NCI-H2227 (cell line): ENCODE data around the gene OR51G1.
"Not testable (repeated sequence)": the region's sequence is repeated elsewhere in the genome, so short reads cannot be mapped to it uniquely, and the experiment has no call there.

Source experiments
- DNase-seq: peaks from one replicate; lab custom pipeline; 2025; ENCODE audit not compliant: unreplicated experiment; lab: John Stamatoyannopoulos, UW

OR51G1 gene, protein sequence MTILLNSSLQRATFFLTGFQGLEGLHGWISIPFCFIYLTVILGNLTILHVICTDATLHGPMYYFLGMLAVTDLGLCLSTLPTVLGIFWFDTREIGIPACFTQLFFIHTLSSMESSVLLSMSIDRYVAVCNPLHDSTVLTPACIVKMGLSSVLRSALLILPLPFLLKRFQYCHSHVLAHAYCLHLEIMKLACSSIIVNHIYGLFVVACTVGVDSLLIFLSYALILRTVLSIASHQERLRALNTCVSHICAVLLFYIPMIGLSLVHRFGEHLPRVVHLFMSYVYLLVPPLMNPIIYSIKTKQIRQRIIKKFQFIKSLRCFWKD

DNA sequence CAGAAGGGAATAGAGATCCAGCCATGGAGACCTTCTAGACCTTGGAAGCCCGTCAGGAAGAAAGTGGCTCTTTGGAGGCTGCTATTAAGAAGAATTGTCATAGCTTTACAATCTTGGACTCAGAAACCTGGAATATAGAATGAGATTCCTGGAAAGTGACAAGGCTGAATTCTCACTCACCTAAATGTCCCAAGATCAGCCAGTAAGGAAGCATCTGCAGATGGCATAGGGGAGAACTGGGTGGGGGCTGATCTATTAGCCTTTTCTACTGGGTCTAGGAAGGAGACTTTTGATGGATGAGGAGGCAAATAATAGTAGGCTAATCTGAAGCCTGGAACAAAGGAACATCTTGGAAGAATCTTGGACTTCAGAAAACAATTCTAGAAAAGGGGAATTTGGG is at the start of gene OR51G1:
Gene OR51G1, minus strand, starts transcription at position 101 of the 400 bp plus-strand sequence. Its CDS starts 0 bp downstream, at position 101.
- no peak for DNase-seq

DNA sequence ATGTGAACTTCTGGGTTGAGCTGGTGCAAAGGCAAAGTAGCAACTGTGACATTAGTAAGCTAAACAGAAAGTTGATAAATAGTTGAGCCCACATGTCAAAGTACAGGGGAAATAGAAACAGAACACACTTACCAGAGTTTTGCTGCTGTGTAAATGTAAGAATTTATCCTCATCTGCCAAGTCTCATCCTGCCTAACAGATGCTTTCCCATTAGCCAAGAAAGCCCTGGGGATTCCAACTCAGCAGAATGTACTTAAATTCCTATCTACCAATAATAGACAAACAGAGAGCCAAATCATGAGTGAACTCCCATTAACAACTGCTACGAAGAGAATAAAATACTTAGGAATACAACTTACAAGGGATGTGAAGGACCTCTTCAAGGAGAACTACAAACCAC is 38.7 kb upstream of the OR51G1 start:
- no peak for DNase-seq

DNA sequence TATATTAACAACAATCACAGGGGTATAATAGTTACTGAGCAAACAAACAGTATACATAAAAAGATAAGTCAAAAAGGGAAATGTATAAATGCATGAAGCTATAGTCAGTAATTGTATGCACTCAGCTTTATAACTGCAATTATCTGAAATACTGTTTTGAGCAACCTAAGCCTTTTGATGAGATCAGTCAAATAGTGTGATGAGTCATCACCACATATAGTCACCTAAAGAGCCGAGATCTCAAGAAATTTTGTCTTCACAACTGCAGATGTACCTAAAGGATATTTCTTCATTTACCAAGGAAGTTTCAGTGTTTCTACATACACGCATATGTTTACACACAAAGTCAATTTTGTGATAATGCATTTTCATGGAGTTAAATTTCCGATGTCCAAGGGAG is 36.7 kb upstream of the OR51G1 start:
- no peak for DNase-seq

DNA sequence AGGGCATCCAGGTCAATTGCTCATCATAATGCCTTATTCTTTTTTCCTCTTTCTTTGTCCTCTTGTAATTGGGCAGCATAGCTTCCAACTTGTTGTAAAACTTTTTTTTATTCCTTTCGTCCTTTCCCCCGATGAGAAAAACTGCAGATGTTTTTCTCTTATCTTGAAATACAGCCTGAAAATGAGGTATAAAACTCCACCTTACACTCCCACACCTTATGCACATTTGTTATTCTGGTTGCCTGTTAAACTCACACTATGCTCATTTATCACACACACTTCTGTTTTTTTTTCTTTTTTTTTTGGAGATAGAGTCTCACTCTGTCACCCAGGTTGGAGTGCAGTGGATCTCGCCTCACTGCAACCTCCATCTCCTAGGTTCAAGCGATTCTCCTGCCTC is 33.3 kb upstream of the OR51G1 start:
- no peak for DNase-seq

DNA sequence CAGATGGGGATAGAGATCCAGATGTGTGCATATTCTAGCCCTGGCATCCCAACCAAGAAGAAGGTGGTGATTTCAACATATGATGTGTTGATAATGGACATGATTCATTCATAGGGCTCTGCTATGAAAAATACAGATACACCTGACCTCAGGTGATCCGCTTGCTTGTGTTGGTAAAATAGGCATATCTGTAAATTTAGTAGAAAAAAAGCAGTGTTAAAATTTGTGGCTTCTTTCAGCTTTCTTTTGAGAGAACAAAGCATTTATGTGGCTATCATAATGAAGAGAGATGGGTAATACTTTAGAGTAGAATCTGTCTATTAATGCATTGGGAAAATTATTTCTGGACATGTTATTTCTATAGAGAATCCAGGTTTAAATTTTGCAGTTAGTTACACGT is 31.5 kb upstream of the OR51G1 start, which contains the start of gene OR51A2:
Gene OR51A2, minus strand, starts transcription at position 101 of the 400 bp plus-strand sequence. Its CDS starts 0 bp downstream, at position 101.
- DNase-seq, result not testable (repeated sequence)

DNA sequence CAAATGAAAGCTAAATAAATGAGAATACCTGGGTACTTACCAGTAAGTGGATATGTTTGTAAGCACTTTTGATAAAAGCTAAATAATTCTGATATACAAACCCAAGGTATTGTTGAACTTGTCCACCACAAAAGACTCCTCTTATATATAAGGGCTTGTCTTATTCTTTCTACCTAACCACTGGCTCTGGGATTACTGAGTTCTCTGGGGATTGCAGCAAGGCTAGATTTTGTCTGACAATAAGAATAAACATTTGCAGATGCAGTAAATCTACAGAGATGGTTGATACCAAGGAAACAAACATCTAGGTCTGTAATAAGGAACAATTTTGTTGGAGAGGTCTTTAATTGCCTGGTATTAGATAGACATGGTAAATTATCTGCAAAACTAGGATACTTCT is 23.4 kb upstream of the OR51G1 start, which contains the start of gene OR51A4:
Gene OR51A4, minus strand, starts transcription at position 101 of the 400 bp plus-strand sequence. CDS start 505 bp downstream, outside the sequence.
- DNase-seq, result no peak

DNA sequence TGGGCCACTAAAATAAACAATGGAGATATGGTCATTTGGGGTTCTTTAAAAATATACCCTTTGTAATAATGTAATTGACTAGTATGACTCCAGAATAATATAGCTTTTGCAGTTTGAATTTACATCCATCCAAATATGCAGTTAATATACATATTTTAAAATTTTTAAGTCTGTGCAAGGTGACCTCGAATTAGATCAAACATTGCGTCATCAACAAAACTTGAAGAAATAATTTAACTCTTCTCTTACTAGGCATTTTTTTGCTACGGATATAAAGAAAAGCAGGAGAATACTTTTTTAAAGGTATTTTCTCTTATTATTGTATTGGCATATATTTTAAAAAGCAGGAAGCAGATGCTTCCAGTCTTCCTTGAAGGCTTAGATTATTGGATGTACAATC is 12.6 kb upstream of the OR51G1 start:
- DNase-seq, result no peak

DNA sequence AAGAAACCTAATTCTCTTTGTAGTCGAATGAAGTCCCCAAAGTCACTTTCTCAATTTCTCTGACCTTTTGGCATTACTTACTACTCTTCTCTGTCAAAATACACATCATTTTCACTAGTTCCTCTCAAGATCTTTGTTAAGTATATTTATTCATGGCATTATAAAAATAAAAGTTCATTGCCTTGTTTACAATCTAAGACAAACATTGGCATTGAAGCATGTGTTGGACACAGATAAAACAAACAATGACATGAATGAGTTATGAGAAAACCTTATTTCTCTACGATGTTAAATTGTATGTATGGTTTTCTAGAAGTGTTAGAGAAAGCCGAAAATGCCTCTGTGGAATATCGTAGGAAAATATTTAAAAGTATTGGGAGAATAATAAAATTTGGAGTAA is 8.6 kb upstream of the OR51G1 start:
- DNase-seq, result no peak

DNA sequence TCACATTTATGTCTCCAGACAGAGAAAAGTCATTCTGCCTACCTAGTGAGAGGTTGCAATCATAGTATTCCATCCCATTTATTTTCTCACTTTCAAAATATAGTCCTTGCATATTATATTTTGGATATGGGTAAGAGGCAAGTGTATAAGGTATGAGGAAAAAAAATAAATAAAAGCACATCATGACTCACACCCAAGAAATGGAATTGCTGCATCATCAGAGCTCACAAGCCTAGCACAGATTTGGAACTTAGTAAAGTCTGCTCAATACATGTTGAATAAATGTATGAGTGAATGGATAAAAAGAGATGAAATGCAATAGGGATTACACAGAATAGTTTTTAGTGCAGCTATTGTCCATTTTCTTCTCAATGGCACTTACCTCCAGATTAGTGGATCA is 2.5 kb upstream of the OR51G1 start:
- no peak for DNase-seq

DNA sequence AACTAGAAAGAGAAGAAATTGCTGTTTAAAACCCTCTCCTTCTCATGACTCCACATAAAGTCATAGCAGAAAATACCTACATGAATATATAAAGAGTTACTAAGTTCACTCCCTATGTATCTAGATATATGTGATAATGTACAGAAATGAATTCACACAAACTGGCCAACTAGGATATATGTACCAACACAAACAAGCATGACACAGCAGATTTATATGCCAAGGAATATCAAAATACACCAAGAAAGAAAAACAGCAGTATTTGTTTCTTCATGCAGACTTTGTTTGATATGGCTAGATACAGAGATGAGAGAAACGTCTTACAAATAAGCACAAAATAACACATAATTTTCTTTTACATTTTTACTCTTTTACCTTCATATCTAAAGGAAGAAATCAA is 1.8 kb downstream of the OR51G1 start:
- no peak for DNase-seq

DNA sequence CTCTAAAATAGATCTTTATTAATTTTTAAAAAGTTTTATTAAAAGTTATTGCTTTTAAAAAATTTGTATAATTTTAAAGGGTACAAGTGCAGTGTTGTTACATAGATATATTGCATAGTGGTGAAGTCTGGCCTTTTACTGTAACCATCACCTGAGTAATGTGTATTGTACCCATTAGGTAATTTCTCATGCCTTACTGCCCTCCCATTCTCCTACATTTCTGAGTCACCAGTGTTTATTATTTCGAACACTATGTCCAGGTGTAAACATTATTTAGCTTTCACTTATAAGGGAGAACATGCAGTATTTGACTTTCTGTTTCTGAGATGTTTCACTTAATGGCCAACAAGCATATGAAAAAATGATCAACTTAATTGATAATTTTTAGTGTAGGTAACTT is 2.3 kb downstream of the OR51G1 start:
- DNase-seq, result no peak

DNA sequence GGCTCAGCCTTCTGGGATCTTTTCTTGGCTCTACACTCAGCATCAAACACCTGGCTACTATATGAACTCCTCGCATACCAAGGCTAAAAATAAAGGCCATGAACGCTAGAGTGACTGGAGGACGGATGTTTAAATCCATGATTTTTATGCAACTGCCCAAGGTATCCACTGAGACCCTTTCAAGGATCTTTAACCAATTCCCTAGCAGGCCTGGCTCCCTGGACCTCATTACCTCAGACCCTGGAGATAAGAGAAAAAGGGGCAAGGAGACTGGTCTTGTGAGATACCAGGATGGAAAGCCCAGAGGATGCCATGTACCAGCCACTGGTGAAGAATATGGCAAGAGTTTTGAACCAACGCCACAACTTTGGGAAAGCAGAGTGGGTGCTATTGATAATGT is 4.9 kb downstream of the OR51G1 start, which contains the start of gene OR51G2:
Gene OR51G2, minus strand, starts transcription at position 101 of the 400 bp plus-strand sequence. CDS start 3,687 bp downstream, outside the sequence.
- DNase-seq, result no peak

DNA sequence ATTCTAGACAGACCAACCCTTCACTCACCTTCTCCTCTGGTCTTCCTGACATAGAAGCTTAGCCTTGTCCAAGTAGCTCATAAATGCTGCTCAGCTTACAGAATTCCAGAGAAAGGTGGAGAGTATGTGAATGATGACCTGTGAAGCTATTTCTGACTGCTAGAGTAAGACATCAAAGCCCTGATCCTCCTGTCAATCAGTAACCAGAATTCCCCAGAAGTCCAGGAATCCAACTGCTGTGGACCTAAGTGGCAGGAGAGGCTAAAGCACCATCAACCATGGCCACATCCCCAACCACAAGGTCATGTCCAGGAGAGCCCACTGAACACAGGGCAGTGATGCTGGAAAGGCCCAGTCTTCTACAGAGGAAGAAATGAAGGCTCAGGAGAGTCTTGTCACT is 7.6 kb downstream of the OR51G1 start:
- no peak for DNase-seq

DNA sequence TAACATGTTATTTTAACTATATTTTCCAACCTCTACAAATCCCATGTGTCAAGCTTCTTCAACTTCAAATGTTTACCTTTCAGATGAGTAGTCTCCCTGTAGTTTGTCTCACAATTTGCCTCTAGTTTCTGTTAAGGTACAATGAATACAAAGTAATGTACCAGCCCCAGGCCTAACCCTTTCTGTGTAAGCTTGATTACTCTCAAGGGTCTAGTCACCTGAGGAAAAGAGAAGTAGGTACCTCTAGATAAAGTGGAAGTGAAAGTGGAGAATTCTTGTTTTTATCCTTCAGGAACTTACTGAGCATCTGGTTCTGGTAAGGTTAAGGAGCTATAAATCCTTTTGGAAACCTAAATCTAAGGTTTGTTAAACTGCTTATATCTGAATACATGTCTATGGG is 20.7 kb downstream of the OR51G1 start, which contains the start of gene OR51A7:
Gene OR51A7, plus strand, starts transcription at position 300 of the 400 bp plus-strand sequence. CDS start 3,587 bp downstream, outside the sequence.
- DNase-seq, result no peak

DNA sequence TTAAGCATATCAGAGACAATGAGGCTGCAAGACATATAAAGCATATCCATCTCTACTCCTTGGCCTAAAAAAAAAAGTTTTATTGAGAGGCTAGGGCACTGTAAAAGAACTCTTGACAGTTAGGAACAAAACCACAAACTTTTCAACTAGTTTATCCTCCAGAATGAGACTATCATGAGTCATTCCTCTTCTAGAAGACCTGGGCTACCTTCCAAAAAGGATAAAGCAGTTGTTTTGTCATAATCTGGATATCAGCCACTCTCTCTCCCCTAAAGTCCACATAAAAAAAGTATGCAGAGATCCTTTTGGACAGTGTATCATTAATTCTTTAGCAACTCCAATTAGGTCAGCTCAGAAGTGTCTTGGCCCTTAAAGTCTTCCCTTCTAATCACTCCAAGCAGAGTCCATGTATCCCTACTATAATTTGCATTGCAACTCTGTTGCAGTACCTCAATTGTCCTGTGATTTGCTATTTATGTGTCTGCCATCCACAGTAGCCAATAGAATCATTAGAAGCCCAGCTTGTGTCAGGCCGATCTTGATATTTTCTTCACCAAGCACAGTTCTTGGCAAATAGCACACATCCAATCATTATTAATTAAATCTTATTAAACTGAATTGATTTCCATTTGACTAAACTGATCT is 32.0 kb downstream of the OR51G1 start:
- DNase-seq, result no peak

DNA sequence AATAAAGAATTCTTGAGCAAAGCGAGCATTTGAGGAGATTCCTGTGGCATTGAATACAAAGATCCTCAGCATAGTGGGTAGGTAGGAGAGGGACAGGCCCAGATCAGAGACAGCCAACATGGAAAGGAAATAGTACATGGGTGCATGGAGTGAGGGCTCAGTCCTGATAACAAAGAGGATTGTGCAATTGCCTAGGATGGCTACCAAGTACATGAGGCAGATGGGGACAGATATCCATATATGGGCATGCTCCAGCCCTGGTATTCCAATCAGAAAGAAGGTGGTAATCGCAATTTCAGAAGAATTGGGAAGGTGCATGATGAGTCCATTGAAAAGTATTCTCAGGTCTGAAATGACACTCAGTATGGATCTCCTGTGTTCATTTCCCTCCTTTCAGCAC is 33.9 kb downstream of the OR51G1 start:
- no peak for DNase-seq

DNA sequence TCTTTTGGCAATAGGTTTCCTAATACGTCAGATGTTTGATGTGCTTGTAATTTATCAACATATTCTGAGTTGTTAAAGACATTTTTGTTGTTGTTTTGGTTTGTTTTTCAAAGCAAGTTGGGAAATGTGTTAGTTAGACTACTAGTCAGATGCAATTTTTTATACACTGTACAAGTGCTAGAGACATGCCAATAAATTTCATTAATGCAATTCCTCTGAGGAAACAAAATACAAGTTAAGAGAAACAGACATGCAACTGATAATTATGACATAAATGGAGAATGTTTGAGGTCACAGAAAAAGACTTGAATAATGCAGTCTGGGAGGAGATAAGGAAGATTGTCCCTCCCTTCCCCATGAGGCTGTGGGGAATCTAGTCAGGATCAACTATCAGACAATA is 36.5 kb downstream of the OR51G1 start:
- DNase-seq, result no peak

DNA sequence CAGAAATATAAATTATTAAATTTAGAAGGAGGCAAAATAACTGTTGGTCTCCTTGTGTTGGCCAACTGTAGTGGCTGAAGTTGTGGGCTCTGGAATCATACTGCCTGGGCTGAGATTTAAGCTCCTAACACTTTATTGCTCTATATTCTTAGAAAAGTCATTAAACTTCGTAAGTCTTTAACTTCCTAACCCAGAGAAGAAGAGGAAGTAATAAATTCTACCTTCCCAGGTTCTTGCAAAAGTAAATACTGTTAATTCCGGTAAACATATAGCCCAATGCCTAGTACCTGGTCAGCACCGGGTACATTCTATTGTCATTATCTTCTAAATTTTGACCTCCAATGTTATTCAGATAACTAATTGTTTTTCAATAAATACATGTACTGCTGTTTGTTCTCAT is 38.0 kb downstream of the OR51G1 start:
- DNase-seq, result no peak

DNA sequence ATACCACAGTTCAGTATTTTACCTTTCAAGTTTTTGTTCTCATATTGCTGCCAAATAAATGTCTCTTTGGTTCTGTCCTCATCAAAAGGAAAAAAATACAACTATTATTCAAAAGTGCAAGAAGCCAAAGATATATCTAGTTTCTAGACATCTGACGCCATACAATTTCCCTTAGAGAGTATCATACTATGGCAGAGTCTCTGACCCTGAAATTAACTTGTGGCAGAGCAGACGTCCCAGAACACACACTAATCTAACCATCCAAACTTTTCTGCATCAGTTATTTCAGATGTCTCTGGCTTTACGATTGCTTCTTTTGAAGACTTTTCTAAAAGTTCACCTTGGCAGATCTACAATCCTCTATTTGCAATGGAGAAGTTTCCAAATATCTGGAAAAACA is 39.8 kb downstream of the OR51G1 start:
- no peak for DNase-seq

DNA sequence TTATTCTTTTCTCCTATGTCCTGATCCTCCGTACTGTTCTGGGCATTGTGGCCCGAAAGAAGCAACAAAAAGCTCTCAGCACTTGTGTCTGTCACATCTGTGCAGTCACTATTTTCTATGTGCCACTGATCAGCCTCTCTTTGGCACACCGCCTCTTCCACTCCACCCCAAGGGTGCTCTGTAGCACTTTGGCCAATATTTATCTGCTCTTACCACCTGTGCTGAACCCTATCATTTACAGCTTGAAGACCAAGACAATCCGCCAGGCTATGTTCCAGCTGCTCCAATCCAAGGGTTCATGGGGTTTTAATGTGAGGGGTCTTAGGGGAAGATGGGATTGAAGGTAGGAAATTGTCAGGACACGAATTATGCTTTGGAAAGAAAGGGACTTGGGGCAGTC is 41.6 kb downstream of the OR51G1 start:
- no peak for DNase-seq

DNA sequence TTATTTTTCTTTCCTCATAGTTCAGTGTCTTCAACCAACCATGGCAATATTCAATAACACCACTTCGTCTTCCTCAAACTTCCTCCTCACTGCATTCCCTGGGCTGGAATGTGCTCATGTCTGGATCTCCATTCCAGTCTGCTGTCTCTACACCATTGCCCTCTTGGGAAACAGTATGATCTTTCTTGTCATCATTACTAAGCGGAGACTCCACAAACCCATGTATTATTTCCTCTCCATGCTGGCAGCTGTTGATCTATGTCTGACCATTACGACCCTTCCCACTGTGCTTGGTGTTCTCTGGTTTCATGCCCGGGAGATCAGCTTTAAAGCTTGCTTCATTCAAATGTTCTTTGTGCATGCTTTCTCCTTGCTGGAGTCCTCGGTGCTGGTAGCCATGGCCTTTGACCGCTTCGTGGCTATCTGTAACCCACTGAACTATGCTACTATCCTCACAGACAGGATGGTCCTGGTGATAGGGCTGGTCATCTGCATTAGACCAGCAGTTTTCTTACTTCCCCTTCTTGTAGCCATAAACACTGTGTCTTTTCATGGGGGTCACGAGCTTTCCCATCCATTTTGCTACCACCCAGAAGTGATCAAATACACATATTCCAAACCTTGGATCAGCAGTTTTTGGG is 42.2 kb downstream of the OR51G1 start, which contains the start of gene OR51T1:
Gene OR51T1, plus strand, starts transcription at position 41 of the 641 bp plus-strand sequence. Its CDS starts 0 bp downstream, at position 41.
- DNase-seq, result no peak

DNA sequence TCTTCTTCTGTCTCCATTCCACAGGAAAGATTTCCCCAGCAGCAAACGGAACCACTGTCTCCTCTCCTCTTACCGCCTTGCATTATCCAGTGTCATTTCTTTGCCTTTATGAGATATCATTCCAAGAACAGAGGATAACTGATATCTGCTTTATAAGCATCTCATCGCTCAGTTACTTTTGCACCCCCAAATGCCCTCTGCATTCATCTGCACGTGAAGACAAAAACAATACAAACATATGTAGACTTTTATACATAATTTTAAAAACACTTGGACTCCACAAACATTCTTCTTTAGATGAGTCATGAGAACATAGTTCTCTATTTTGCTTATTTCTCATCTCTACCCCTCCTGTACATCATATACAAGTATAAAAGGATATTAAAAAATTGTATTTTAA is 43.0 kb downstream of the OR51G1 start:
- DNase-seq, result no peak
